ENCODE results near the gene P2RY4. TPM values are rescaled to one million over a fixed set of nuclear protein-coding genes. Genes with fewer than 3 reads are reported as not detected.

P2RY4 gene
- total and polyA plus RNA-seq, 10 of the 15 experiments (the other 5 are each of a cell fraction or from before 2014, with no cell fraction given): 0.07 to 0.44 (median 0.13) TPM; not detected in 7

GRCh38 chrX:70257423-70258288, 2.3 kb downstream of the P2RY4 start:
- no peak overlapping the region for H3K4me3 ChIP-seq
- no peaks in the 10 kb centered on the region for H3K4me1 ChIP-seq (ENCODE audit: control insufficient read depth, insufficient read depth, low read length)
- H3K27ac ChIP-seq (ENCODE audit: control insufficient read depth, insufficient read depth): no peak overlapping the region
- ChIA-PET SMC1A (ENCODE audit: uncharacterized antibody, unreplicated experiment) (interaction anchor here (0.9 kb wide), 1 partner anchor 10 kb away, joined by 4 read pairs; no protein-coding TSS in a partner anchor), RAD21 (ENCODE audit: unreplicated experiment) (interaction anchor here (0.9 kb wide), 1 partner anchor 124 kb away, joined by 3 read pairs; no protein-coding TSS in a partner anchor), POLR2A (no interaction called here), CTCF (interaction anchor here (2.8 kb wide), 1 partner anchor 124 kb away, joined by 6 read pairs; the partner anchor contains the start of gene IGBP1)
- no peaks in the 10 kb centered on the region for H3K36me3 ChIP-seq (ENCODE audit: control insufficient read depth in 2 of 2, insufficient read depth in 2 of 2, low read length in 1 of 2)
- no peak overlapping the region for H3K9ac ChIP-seq (ENCODE audit: control insufficient read depth, insufficient read depth, low read length)
- no peaks in the 10 kb centered on the region for H3K79me2 ChIP-seq (ENCODE audit: control insufficient read depth, insufficient read depth, low read length)
- intact Hi-C loops (cut with micrococcal nuclease; ENCODE audit: unreplicated experiment): no loop called here
- no peak for DNase-seq (ENCODE audit: low read depth, low spot score)
- H3K27me3 ChIP-seq (replicated peaks in 1 of 2; ENCODE audit: control insufficient read depth in 2 of 2, insufficient read depth in 2 of 2, low read length in 1 of 2): no peaks in the 10 kb centered on the region
- no peak overlapping the region for H3K4me2 ChIP-seq (ENCODE audit: control insufficient read depth, insufficient read depth)
- H2AFZ ChIP-seq (ENCODE audit: control insufficient read depth, low read depth, low read length): no peak overlapping the region
- TF ChIP-seq CBX5 (IDR thresholded peaks at IDR 0.05; ENCODE audit: low read depth) (no peak), FOS (IDR thresholded peaks at IDR 0.05; ENCODE audit: borderline replicate concordance, extremely low read depth, insufficient read length) (no peak), ZNF207 (IDR thresholded peaks at IDR 0.05; ENCODE audit: borderline replicate concordance) (no peak), ZZZ3 (IDR thresholded peaks at IDR 0.05; ENCODE audit: control insufficient read depth, insufficient read length, low read depth) (no peak)
- in situ Hi-C loops (cut with MboI): no loop called here
- 21% methylated on average over 5 of the region's 5 CpGs for WGBS (ENCODE audit: insufficient coverage, insufficient replicate concordance, low lambda C conversion rate, missing lambda C conversion rate)
- BruUV-seq (replicated peaks): no TSS peak
- no peaks in the 10 kb centered on the region for H4K20me1 ChIP-seq (ENCODE audit: control insufficient read depth, insufficient read depth)
- FAIRE-seq: no peak
- ATAC-seq: no peak
- H3K9me3 ChIP-seq (replicated peaks; ENCODE audit: control insufficient read depth, insufficient read depth, low read length): no peaks in the 10 kb centered on the region

- Histone ChIP-seq H3K9me3 (replicated peaks; ENCODE audit: control insufficient read depth, insufficient read depth, low read length) (no peaks in the 10 kb centered on the region), H3K4me1 (ENCODE audit: control insufficient read depth, insufficient read depth, low read length) (no peaks in the 10 kb centered on the region), H2AFZ (ENCODE audit: control insufficient read depth, low read depth, low read length) (no peak overlapping the region), H3K36me3 (ENCODE audit: control insufficient read depth in 2 of 2, insufficient read depth in 2 of 2, low read length in 1 of 2) (no peaks in the 10 kb centered on the region), H4K20me1 (ENCODE audit: control insufficient read depth, insufficient read depth) (no peaks in the 10 kb centered on the region), H3K27ac (ENCODE audit: control insufficient read depth, insufficient read depth) (no peak overlapping the region), H3K4me3 (no peak overlapping the region), H3K4me2 (ENCODE audit: control insufficient read depth, insufficient read depth) (no peak overlapping the region), H3K79me2 (ENCODE audit: control insufficient read depth, insufficient read depth, low read length) (no peaks in the 10 kb centered on the region), H3K27me3 (replicated peaks in 1 of 2; ENCODE audit: control insufficient read depth in 2 of 2, insufficient read depth in 2 of 2, low read length in 1 of 2) (no peaks in the 10 kb centered on the region), H3K9ac (ENCODE audit: control insufficient read depth, insufficient read depth, low read length) (no peak overlapping the region)
- BruUV-seq (replicated peaks): no TSS peak
- ChIA-PET RAD21 (ENCODE audit: unreplicated experiment) (no interaction called here), CTCF (no interaction called here), POLR2A (no interaction called here), SMC1A (ENCODE audit: uncharacterized antibody, unreplicated experiment) (no interaction called here)
- intact Hi-C loops (cut with micrococcal nuclease; ENCODE audit: unreplicated experiment): no loop called here
- no peak for FAIRE-seq
- 75% methylated on average over 2 of the region's 2 CpGs for WGBS (ENCODE audit: insufficient coverage, insufficient replicate concordance, low lambda C conversion rate, missing lambda C conversion rate)
- in situ Hi-C loops (cut with MboI): no loop called here
- no peak for ATAC-seq
- no peak for DNase-seq (ENCODE audit: low read depth, low spot score)
- TF ChIP-seq, protein P1, sequence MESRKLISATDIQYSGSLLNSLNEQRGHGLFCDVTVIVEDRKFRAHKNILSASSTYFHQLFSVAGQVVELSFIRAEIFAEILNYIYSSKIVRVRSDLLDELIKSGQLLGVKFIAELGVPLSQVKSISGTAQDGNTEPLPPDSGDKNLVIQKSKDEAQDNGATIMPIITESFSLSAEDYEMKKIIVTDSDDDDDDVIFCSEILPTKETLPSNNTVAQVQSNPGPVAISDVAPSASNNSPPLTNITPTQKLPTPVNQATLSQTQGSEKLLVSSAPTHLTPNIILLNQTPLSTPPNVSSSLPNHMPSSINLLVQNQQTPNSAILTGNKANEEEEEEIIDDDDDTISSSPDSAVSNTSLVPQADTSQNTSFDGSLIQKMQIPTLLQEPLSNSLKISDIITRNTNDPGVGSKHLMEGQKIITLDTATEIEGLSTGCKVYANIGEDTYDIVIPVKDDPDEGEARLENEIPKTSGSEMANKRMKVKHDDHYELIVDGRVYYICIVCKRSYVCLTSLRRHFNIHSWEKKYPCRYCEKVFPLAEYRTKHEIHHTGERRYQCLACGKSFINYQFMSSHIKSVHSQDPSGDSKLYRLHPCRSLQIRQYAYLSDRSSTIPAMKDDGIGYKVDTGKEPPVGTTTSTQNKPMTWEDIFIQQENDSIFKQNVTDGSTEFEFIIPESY (IDR thresholded peaks at IDR 0.05): no peak
- TF ChIP-seq KAT2A (conservative IDR thresholded peaks at IDR 0.05; ENCODE audit: control insufficient read depth, low read depth, low read length): no peak
- TF ChIP-seq BCL11A (IDR thresholded peaks at IDR 0.05; ENCODE audit: low read depth, low read length): no peak
- no peak for TF ChIP-seq PAX8 (IDR thresholded peaks at IDR 0.05)
- TF ChIP-seq RELA (IDR thresholded peaks at IDR 0.05; ENCODE audit: borderline replicate concordance, partially characterized antibody): no peak
- TF ChIP-seq RBBP5 (conservative IDR thresholded peaks at IDR 0.05): no peak
- no peak for TF ChIP-seq MTA2 (IDR thresholded peaks at IDR 0.05; ENCODE audit: low read depth)
- TF ChIP-seq SIX5 (IDR thresholded peaks at IDR 0.05; ENCODE audit: low read depth, low read length, severe bottlenecking): no peak
- TF ChIP-seq NFYB (IDR thresholded peaks at IDR 0.05; ENCODE audit: insufficient read depth, low read depth, low read length): no peak
- TF ChIP-seq BCL3 (IDR thresholded peaks at IDR 0.05; ENCODE audit: borderline replicate concordance, insufficient read depth, low read depth, low read length, poor library complexity, severe bottlenecking): no peak
Measured at GRCh38 chrX:70255452-70255851, 4.6 kb downstream of the P2RY4 start.
